K562 (cell line): ENCODE measurements around the gene SLC17A6. TPM values are rescaled to one million over a fixed set of nuclear protein-coding genes. Genes with fewer than 3 reads are reported as not detected.

Experiments
- ATAC-seq: fragments of 200-7000 bp; cut with Tn5 transposase; 3 replicates; pipeline ENCODE4 v1.9.1; 2020; ENCODE audit warnings: moderate library complexity
- BruUV-seq: library from RNA; stranded (reverse); fragments of 400-500 nt; replicated peaks from 2 replicates; lab custom pipeline; 2021; lab: Mats Ljungman, UMichigan
- CTCF ChIA-PET: fragments of 300-600 bp; formaldehyde crosslinking; extraction: SDS; loops from one replicate; lab custom pipeline; 2021; ENCODE audit warnings: low intra/inter-chr PET ratio; lab: Yijun Ruan, JAX
- POLR2A ChIA-PET: fragments of 300-600, 350-650 bp; sonication (Branson Sonifier 250); formaldehyde crosslinking; extraction: SDS; loops from one replicate; lab custom pipeline; 2021; ENCODE audit warnings: antibody characterized with exemption, inconsistent platforms; lab: Yijun Ruan, JAX
- DNase-seq, 4 experiments: peaks; one replicate each; pipeline versions ENCODE4 v3.0.0 to v3.0.0-alpha.2; 2011 to 2018; ENCODE audit warnings: low spot score in 3 of 4, mixed read lengths in 3 of 4; ENCODE audit errors: extremely low read depth in 1 of 4
- FAIRE-seq: peaks from 2 replicates; lab custom pipeline; 2011; peaks lifted over from hg19 to GRCh38; lab: Jason Lieb, UNC
- H2AFZ ChIP-seq: 2 replicates; pipeline ENCODE4 v1.6.0; 2011; ENCODE audit warnings: low read depth, low read length, control low read depth, inconsistent platforms
- H3K27ac ChIP-seq: fragments of 200-600 bp; 3 replicates; pipeline ENCODE4 v1.8.0; 2011; ENCODE audit warnings: low read depth, mild to moderate bottlenecking, control low read depth, inconsistent platforms, low read length, moderate library complexity, mixed read lengths; ENCODE audit errors: extremely low read depth
- H3K27me3 ChIP-seq, 2 experiments: fragments of 300-600 bp in 1 of 2; 2 replicates in 1 of 2; 3 replicates in 1 of 2; pipeline versions ENCODE4 v1.6.0 to v1.8.0; 2011; ENCODE audit warnings: inconsistent platforms in 2 of 2, low read length in 2 of 2, mild to moderate bottlenecking in 1 of 2, mixed read lengths in 1 of 2, moderate library complexity in 1 of 2; ENCODE audit not compliant: control insufficient read depth in 2 of 2, insufficient read depth in 2 of 2
- H3K36me3 ChIP-seq: fragments of 300-600 bp; 3 replicates; pipeline ENCODE4 v1.8.0; 2011; ENCODE audit warnings: mild to moderate bottlenecking, low read length, inconsistent platforms; ENCODE audit not compliant: control insufficient read depth, insufficient read depth
- H3K4me1 ChIP-seq, 2 experiments: fragments of 200-600 bp in 1 of 2; replicated peaks in 1 of 2; 2 replicates in 1 of 2; 3 replicates in 1 of 2; pipeline versions ENCODE4 v1.5.1 to v1.8.0; 2011; ENCODE audit warnings: inconsistent platforms in 2 of 2, low read length in 2 of 2, mild to moderate bottlenecking in 1 of 2, mixed read lengths in 1 of 2, moderate library complexity in 1 of 2; ENCODE audit not compliant: control insufficient read depth in 2 of 2, insufficient read depth in 2 of 2
- H3K4me2 ChIP-seq: 2 replicates; pipeline ENCODE4 v1.6.1; 2011; ENCODE audit warnings: low read length, control low read depth, inconsistent platforms, mixed read lengths; ENCODE audit not compliant: insufficient read depth
- H3K4me3 ChIP-seq: fragments of 200-600 bp; sonication (generic), shearing (Covaris generic); 2 replicates; pipeline ENCODE4 v1.5.1; 2016; ENCODE audit warnings: control low read depth, inconsistent platforms
- H3K79me2 ChIP-seq: fragments of 200-600 bp; 3 replicates; pipeline ENCODE4 v1.8.0; 2011; ENCODE audit warnings: low read length, inconsistent platforms; ENCODE audit not compliant: control insufficient read depth, insufficient read depth
- H3K9ac ChIP-seq, 2 experiments: 2 replicates each; pipeline versions ENCODE4 v1.6.0 to v1.6.1; 2011; ENCODE audit warnings: low read depth in 2 of 2, low read length in 2 of 2, control low read depth in 1 of 2, inconsistent platforms in 1 of 2, mild to moderate bottlenecking in 1 of 2, mixed read lengths in 1 of 2; ENCODE audit not compliant: insufficient read depth in 1 of 2
- H3K9me1 ChIP-seq: one replicate; pipeline ENCODE4 v1.6.0; 2011; ENCODE audit warnings: inconsistent platforms, mild to moderate bottlenecking, low read length, moderate library complexity; ENCODE audit not compliant: control insufficient read depth, insufficient read depth
- H3K9me3 ChIP-seq: replicated peaks from 2 replicates; pipeline ENCODE4 v1.5.1; 2011; ENCODE audit warnings: low read depth, low read length, inconsistent platforms; ENCODE audit not compliant: control insufficient read depth, insufficient read depth
- H4K20me1 ChIP-seq: replicated peaks from 2 replicates; pipeline ENCODE4 v1.6.1; 2011; ENCODE audit warnings: low read length, inconsistent platforms, mixed read lengths; ENCODE audit not compliant: control insufficient read depth, insufficient read depth
- CBX5 ChIP-seq: IDR thresholded peaks from 2 replicates; pipeline ENCODE4 v1.6.1; 2014; ENCODE audit warnings: low read depth, borderline replicate concordance
- CHD4 ChIP-seq: fragments of 200-600 bp; sonication (generic); IDR thresholded peaks from 3 replicates; pipeline ENCODE4 v1.6.1; 2012; ENCODE audit warnings: low read depth, mild to moderate bottlenecking, mixed read lengths, low read length, inconsistent platforms; ENCODE audit not compliant: insufficient read depth, insufficient replicate concordance, poor library complexity, severe bottlenecking
- ILF3 ChIP-seq: fragments of 450-650 bp; IDR thresholded peaks from 2 replicates; pipeline ENCODE4 v1.6.1; 2018; ENCODE audit warnings: antibody characterized with exemption, mild to moderate bottlenecking, moderate library complexity, borderline replicate concordance
- POLR2AphosphoS2 ChIP-seq: IDR thresholded peaks from 2 replicates; pipeline ENCODE4 v1.6.1; 2012; ENCODE audit warnings: low read length, improper control_type of control experiment
- in situ Hi-C: fragments of 300-500 bp; cut with MboI; formaldehyde crosslinking; loops from 4 replicates; pipeline ENCODE4 v1.15.0; 2018; ENCODE audit warnings: inconsistent platforms, mixed read lengths
- intact Hi-C: fragments of 100-400 bp; cut with micrococcal nuclease; formaldehyde crosslinking; loops from 2 replicates; pipeline ENCODE4 v1.14.2; 2022
- polyA plus RNA-seq, 8 experiments: library from polyadenylated mRNA; depleted of rRNA in 4 of 8; stranded (reverse) in 5 of 8; unstranded in 3 of 8; fragments of >200 nt; fragmentation: Nextera tagmentation in 2 of 8; fragmentation: Illumina TruSeq in 1 of 8; extraction: Ambion mirVana in 2 of 8; extraction: Trizol in 1 of 8; gene quantifications; 2 replicates each; pipeline versions ENCODE4 v1.2.1 to v1.2.3, GENCODE V29; 2011 to 2014; ENCODE audit warnings: inconsistent platforms in 1 of 8, missing spikeins in 1 of 8
- total RNA-seq, 7 experiments: library from RNA; depleted of rRNA in 6 of 7; stranded (reverse); fragments of >200 nt in 6 of 7; fragmentation: Illumina TruSeq in 2 of 7; extraction: Trizol in 2 of 7; gene quantifications; 2 replicates each; pipeline versions ENCODE4 v1.2.1 to v1.2.3, GENCODE V29; 2011 to 2021; ENCODE audit warnings: low replicate concordance in 1 of 7
- TF ChIP-seq, protein P1 (sequence below): fragments of 250-450 bp; sonication (Bioruptor Pico); IDR thresholded peaks from 2 replicates; pipeline ENCODE4 v1.5.0; 2021

SLC17A6 gene
- total and polyA plus RNA-seq, 9 of the 15 experiments (the other 6 are each of a cell fraction or from before 2014, with no cell fraction given), result not detected

DNA sequence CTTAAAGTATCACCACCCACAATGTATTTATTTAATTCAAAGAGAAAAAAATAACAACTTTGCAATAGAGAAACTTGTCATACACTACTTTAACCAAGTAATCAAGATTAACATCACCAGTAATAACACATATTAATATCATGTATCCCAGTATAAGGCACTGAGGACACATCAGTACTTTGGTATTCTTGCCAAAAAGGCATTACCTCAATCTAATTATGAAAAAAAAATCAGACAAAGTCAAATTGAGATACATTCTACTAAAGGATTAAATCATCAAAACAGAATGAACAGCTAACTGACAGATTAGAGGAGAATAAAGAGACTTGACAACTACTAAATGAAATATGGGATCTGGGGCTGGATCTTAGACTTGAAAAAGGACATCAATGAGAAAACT lies 35.8 kb upstream of the SLC17A6 start:
- no peak overlapping the region for H2AFZ ChIP-seq
- no peak overlapping the region for H3K9ac ChIP-seq
- H3K27ac ChIP-seq, result no peak overlapping the region
- H3K4me2 ChIP-seq, result no peak overlapping the region
- FAIRE-seq (no peak), DNase-seq (no peak), ATAC-seq (no peak)
- no peaks in the 10 kb centered on the region for H4K20me1 ChIP-seq
- POLR2A ChIA-PET, result no interaction called here
- no peak overlapping the region for H3K4me3 ChIP-seq
- in situ Hi-C loops, result loop anchor here (25.0 kb wide), 1 partner anchor 1665 kb away; no protein-coding TSS in a partner anchor
- TF ChIP-seq POLR2AphosphoS2 (no peak), ILF3 (no peak), CBX5 (no peak), CHD4 (no peak)
- TF ChIP-seq, protein P1, sequence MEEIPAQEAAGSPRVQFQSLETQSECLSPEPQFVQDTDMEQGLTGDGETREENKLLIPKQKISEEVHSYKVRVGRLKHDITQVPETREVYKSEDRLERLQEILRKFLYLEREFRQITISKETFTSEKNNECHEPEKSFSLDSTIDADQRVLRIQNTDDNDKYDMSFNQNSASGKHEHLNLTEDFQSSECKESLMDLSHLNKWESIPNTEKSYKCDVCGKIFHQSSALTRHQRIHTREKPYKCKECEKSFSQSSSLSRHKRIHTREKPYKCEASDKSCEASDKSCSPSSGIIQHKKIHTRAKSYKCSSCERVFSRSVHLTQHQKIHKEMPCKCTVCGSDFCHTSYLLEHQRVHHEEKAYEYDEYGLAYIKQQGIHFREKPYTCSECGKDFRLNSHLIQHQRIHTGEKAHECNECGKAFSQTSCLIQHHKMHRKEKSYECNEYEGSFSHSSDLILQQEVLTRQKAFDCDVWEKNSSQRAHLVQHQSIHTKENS (CRISPR knock-in tag), result no peak
- TF ChIP-seq, all 486 proteins: peak for 0
- no peaks in the 10 kb centered on the region for H3K27me3 ChIP-seq
- no TSS peak for BruUV-seq
- no peaks in the 10 kb centered on the region for H3K9me1 ChIP-seq
- H3K4me1 ChIP-seq, result no peaks in the 10 kb centered on the region
- H3K36me3 ChIP-seq, result no peaks in the 10 kb centered on the region
- CTCF ChIA-PET, result no interaction called here
- intact Hi-C loops, result loop anchor here (5.0 to 10.0 kb wide), 3 partner anchors 55 to 1655 kb away; no protein-coding TSS in a partner anchor
- H3K9me3 ChIP-seq, result no peaks in the 10 kb centered on the region
- H3K79me2 ChIP-seq, result no peaks in the 10 kb centered on the region
